Endothelial cell of umbilical vein (primary cell): ENCODE data around the gene GABBR2. TPM values are rescaled to one million over a fixed set of nuclear protein-coding genes. Genes with fewer than 3 reads are reported as not detected.

Experiments used
- BruUV-seq: library from RNA; stranded (reverse); fragments of 400-500 nt; replicated peaks from 2 replicates; lab custom pipeline; 2021; lab: Mats Ljungman, UMichigan
- CTCF ChIA-PET: fragments of 300-600, 350-600 bp; sonication (Branson Sonifier 250); formaldehyde crosslinking; loops from one replicate; lab custom pipeline; 2021; ENCODE audit warnings: antibody characterized with exemption, inconsistent platforms; lab: Charles Lee
- POLR2A ChIA-PET: fragments of 300-600, 350-600 bp; sonication (Branson Sonifier 250); formaldehyde crosslinking; loops from one replicate; lab custom pipeline; 2021; ENCODE audit warnings: antibody characterized with exemption, inconsistent platforms; lab: Charles Lee
- DNase-seq: peaks from one replicate; pipeline ENCODE4 v3.0.0-alpha.2; 2011; ENCODE audit warnings: low read depth, low spot score
- FAIRE-seq: peaks from 2 replicates; lab custom pipeline; 2011; peaks lifted over from hg19 to GRCh38; lab: Jason Lieb, UNC
- H2AFZ ChIP-seq: 2 replicates; pipeline ENCODE4 v1.6.0; 2012; ENCODE audit warnings: low read depth, low read length, control low read depth, inconsistent platforms
- H3K27ac ChIP-seq: 2 replicates; pipeline ENCODE4 v1.5.1; 2011; ENCODE audit warnings: low read depth, mild to moderate bottlenecking, control low read depth, low read length, moderate library complexity; ENCODE audit not compliant: insufficient read depth
- H3K27me3 ChIP-seq, 2 experiments: 2 replicates each; pipeline versions ENCODE4 v1.6.0 to v1.6.1; 2011; ENCODE audit warnings: low read length in 2 of 2, mixed read lengths in 1 of 2; ENCODE audit not compliant: control insufficient read depth in 2 of 2, insufficient read depth in 2 of 2
- H3K36me3 ChIP-seq, 2 experiments: 2 replicates in 1 of 2; 3 replicates in 1 of 2; pipeline ENCODE4 v1.5.1; 2011; ENCODE audit warnings: low read length in 2 of 2, mild to moderate bottlenecking in 1 of 2, moderate library complexity in 1 of 2; ENCODE audit not compliant: control insufficient read depth in 2 of 2, insufficient read depth in 2 of 2; ENCODE audit errors: extremely low read depth in 1 of 2
- H3K4me1 ChIP-seq: 3 replicates; pipeline ENCODE4 v1.5.1; 2011; ENCODE audit warnings: mild to moderate bottlenecking, low read length; ENCODE audit not compliant: control insufficient read depth, insufficient read depth; ENCODE audit errors: extremely low read depth
- H3K4me2 ChIP-seq: 2 replicates; pipeline ENCODE4 v1.6.1; 2011; ENCODE audit warnings: low read length, control low read depth, mixed read lengths; ENCODE audit not compliant: insufficient read depth
- H3K4me3 ChIP-seq, 3 experiments: fragments of 200-600 bp in 1 of 3; sonication (generic), shearing (Covaris generic) in 1 of 3; replicated peaks in 1 of 3; 2 replicates each; pipeline ENCODE4 v1.5.1; 2011 to 2016; ENCODE audit warnings: control low read depth in 3 of 3, low read length in 3 of 3, mild to moderate bottlenecking in 2 of 3, inconsistent platforms in 1 of 3, low read depth in 1 of 3, moderate library complexity in 1 of 3; ENCODE audit not compliant: insufficient read depth in 1 of 3
- H3K79me2 ChIP-seq: 2 replicates; pipeline ENCODE4 v1.6.0; 2012; ENCODE audit warnings: low read length, inconsistent platforms; ENCODE audit not compliant: control insufficient read depth, insufficient read depth
- H3K9ac ChIP-seq: replicated peaks from 2 replicates; pipeline ENCODE3; 2011; ENCODE audit warnings: low read length, control low read depth; ENCODE audit not compliant: insufficient read depth; ENCODE audit errors: extremely low read depth
- H3K9me1 ChIP-seq: replicated peaks from 3 replicates; pipeline ENCODE4 v1.6.0; 2011; ENCODE audit warnings: mild to moderate bottlenecking, low read length; ENCODE audit not compliant: control insufficient read depth, insufficient read depth; ENCODE audit errors: extremely low read depth
- H3K9me3 ChIP-seq: replicated peaks from 2 replicates; pipeline ENCODE4 v1.5.1; 2012; ENCODE audit warnings: low read length, inconsistent platforms; ENCODE audit not compliant: control insufficient read depth, insufficient read depth
- H4K20me1 ChIP-seq: replicated peaks from 2 replicates; pipeline ENCODE3; 2011; ENCODE audit warnings: mild to moderate bottlenecking, low read length; ENCODE audit not compliant: control insufficient read depth, insufficient read depth; ENCODE audit errors: extremely low read depth
- CTCF ChIP-seq, 2 donors: IDR thresholded peaks; 1 replicate in 1 of 2; 2 replicates in 1 of 2; pipeline ENCODE4 v1.5.1; 2011; ENCODE audit warnings: low read length in 2 of 2, mild to moderate bottlenecking in 2 of 2, moderate library complexity in 2 of 2, control low read depth in 1 of 2, inconsistent platforms in 1 of 2, low read depth in 1 of 2; ENCODE audit not compliant: insufficient read depth in 1 of 2; ENCODE audit errors: extremely low read depth in 1 of 2
- EZH2 ChIP-seq: IDR thresholded peaks from 2 replicates; pipeline ENCODE4 v1.6.1; 2012; ENCODE audit warnings: borderline replicate concordance, low read depth, mild to moderate bottlenecking, moderate library complexity, low read length, inconsistent platforms; ENCODE audit not compliant: severe bottlenecking
- FOS ChIP-seq: IDR thresholded peaks from 2 replicates; pipeline ENCODE4 v1.6.1; 2011; ENCODE audit warnings: mild to moderate bottlenecking, low read length, moderate library complexity, borderline replicate concordance; ENCODE audit not compliant: insufficient read depth
- GATA2 ChIP-seq: IDR thresholded peaks from 2 replicates; pipeline ENCODE4 v1.7.0; 2011; ENCODE audit warnings: low read depth, mild to moderate bottlenecking, moderate library complexity, mixed read lengths, low read length; ENCODE audit not compliant: insufficient read length, insufficient read depth
- JUN ChIP-seq: IDR thresholded peaks from 2 replicates; pipeline ENCODE4 v1.6.1; 2011; ENCODE audit warnings: borderline replicate concordance, low read depth; ENCODE audit not compliant: insufficient read length, insufficient read depth
- MAX ChIP-seq: IDR thresholded peaks from 2 replicates; pipeline ENCODE4 v1.6.1; 2011; ENCODE audit not compliant: insufficient read depth, insufficient read length
- MYC ChIP-seq: IDR thresholded peaks from one replicate; pipeline ENCODE4 v1.6.1; 2011; ENCODE audit warnings: mild to moderate bottlenecking, low read depth, low read length
- POLR2A ChIP-seq: IDR thresholded peaks from 2 replicates; pipeline ENCODE4 v1.6.1; 2012; ENCODE audit warnings: low read depth, mild to moderate bottlenecking, control low read depth, low read length
- POLR2AphosphoS5 ChIP-seq: IDR thresholded peaks from 2 replicates; pipeline ENCODE4 v1.6.1; 2012; ENCODE audit warnings: low read depth, mild to moderate bottlenecking, control low read depth, low read length, moderate library complexity; ENCODE audit not compliant: insufficient read depth
- dilution Hi-C: fragments of 300-500 bp; cut with MboI; formaldehyde crosslinking; loops from one replicate; pipeline ENCODE4 v1.15.0; 2019; ENCODE audit warnings: low sequenced_read_pairs; ENCODE audit not compliant: extremely low pct_ligation_motif_present
- intact Hi-C: fragments of 100-400 bp; cut with micrococcal nuclease; formaldehyde crosslinking; loops from one replicate; pipeline ENCODE4 v1.10.0; 2022
- polyA plus RNA-seq, 4 experiments: library from polyadenylated mRNA; depleted of rRNA in 3 of 4; stranded (reverse) in 3 of 4; unstranded in 1 of 4; fragments of >200 nt; gene quantifications; 2 replicates each; pipeline versions ENCODE4 v1.2.1 to v1.2.3, GENCODE V29; 2011 to 2012; ENCODE audit warnings: missing spikeins in 1 of 4
- total RNA-seq: library from RNA; stranded (reverse); gene quantifications from 2 replicates; pipeline ENCODE4 v1.2.3, GENCODE V29; 2021

The GABBR2 gene
- total and polyA plus RNA-seq, 2 donors (not counting 3 experiments of a cell fraction or from before 2014, with no cell fraction given) = 1.1 to 9.2 TPM

- Histone ChIP-seq H3K79me2 (no peaks in the 10 kb centered on the region), H4K20me1 (no peaks in the 10 kb centered on the region), H3K9ac (no peak overlapping the region), H3K27ac (no peak overlapping the region), H3K36me3 (no peaks in the 10 kb centered on the region), H2AFZ (no peak overlapping the region), H3K27me3 (no peaks in the 10 kb centered on the region), H3K9me1 (no peaks in the 10 kb centered on the region), H3K4me3 (no peak overlapping the region), H3K4me1 (peaks cover 3% of the 10 kb centered on the region), H3K4me2 (no peak overlapping the region), H3K9me3 (no peaks in the 10 kb centered on the region)
- BruUV-seq = no TSS peak
- ChIA-PET CTCF (interaction anchor here (1.6 kb wide), 1 partner anchor 464 kb away, joined by 6 read pairs; no protein-coding TSS in a partner anchor), POLR2A (no interaction called here)
- dilution Hi-C loops (no loop called here), intact Hi-C loops (no loop called here)
- TF ChIP-seq EZH2 = no peak
- TF ChIP-seq CTCF (IDR thresholded peaks at IDR 0.05; ENCODE audit: extremely low read depth in 1 of 2, insufficient read depth in 1 of 2, low read depth in 1 of 2, low read length in 2 of 2) = no peak
- no peak for TF ChIP-seq POLR2A
- no peak for TF ChIP-seq MYC
- no peak for TF ChIP-seq POLR2AphosphoS5
- TF ChIP-seq JUN = no peak
- no peak for TF ChIP-seq GATA2
- TF ChIP-seq MAX = no peak
- no peak for TF ChIP-seq FOS
- DNase-seq (no peak), FAIRE-seq (no peak)
Observed at GRCh38 chr9:98310752-98311392, 397.9 kb downstream of the GABBR2 start.
